ENCODE results near the gene ALKBH2.
A peak's percentile ranks its signal among the peaks of the same experiment; 100 is the strongest.
"Not testable (repeated sequence)": the region's sequence is repeated elsewhere in the genome, so short reads cannot be mapped to it uniquely, and the experiment has no call there.

The ALKBH2 gene

DNA sequence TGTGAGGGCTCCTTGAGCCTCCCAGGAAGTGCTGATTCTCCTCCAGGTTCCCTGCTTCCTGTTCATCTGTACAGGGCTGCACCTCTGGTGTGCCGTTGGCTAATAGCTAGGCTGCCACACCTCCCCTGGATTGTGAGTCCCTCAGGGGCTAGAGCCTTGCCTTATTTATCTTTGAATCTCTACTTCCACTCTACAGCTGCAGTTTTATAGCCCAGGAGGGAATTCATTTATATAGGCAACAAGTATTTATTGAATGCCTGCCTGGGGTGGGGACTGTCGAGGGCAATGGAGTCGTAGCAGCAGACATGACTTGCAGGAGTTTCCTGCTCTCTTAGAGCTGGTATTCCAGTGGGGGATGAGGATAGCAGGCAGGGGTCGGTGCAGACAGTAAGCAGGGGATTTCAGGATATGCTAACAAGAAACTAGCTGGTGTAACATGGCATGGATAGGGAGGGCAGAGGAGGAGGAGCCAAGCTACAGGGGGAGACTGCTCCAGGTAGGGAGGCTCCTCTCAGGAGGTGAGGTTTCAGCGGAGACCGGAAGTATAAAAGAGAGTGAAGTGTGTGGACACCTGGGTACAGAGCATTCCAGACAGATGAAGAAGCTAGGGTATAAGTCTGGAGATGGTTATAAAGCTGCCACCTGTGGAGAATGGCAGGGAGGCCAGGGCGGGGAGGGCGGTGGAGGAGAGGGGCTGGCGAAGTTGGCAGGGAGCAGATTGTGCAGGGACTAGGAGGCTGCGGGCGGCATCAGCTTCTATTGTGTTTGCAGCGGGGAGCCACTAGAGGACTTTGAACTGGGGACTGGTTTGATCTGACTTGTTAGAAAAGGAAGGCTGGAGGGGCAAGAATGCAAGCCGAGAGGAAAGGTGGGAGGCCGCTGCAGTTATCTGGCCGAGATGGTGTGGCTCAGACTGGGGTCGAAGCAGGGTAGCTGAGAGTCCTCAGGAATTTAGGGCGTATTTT is 23.7 kb downstream of the ALKBH2 start:
- Mint-ChIP-seq H3K27ac (no peak overlapping the region), H3K4me3 (no peak overlapping the region), H3K27me3 (no peaks in the 10 kb centered on the region), H3K9me3 (no peaks in the 10 kb centered on the region), H3K4me1 (no peaks in the 10 kb centered on the region), H3K36me3 (peaks cover 7% of the 10 kb centered on the region)
- CTCF ChIA-PET = interaction anchor here (1.2 kb wide), 1 partner anchor 23 kb away, joined by 8 read pairs; the partner anchor contains the start of gene ALKBH2
- DNase-seq = no peak

DNA sequence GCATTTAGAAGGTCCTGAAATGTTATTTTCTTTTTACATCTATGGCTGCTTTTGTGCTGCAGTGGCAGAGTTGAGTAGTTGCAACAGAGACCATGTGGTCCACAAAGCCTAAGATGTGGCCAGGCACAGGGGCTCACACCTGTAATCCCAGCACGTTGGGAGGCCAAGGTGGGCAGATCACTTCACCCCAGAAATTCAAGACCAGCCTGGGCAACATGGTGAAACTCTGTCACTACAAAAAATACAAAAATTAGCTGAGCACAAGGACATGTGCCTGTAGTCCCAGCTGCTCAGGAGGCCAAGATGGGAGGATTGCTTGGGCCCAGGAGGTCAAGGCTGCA is 27.4 kb downstream of the ALKBH2 start:
- DNase-seq = no peak
- H3K4me3 Mint-ChIP-seq = no peak overlapping the region
- no peaks in the 10 kb centered on the region for H3K27me3 Mint-ChIP-seq
- H3K4me1 Mint-ChIP-seq = no peaks in the 10 kb centered on the region
- H3K36me3 Mint-ChIP-seq = no peaks in the 10 kb centered on the region
- no peaks in the 10 kb centered on the region for H3K9me3 Mint-ChIP-seq
- H3K27ac Mint-ChIP-seq = no peak overlapping the region
- CTCF ChIA-PET = no interaction called here

GRCh38 chr12:109065154-109065852 is 28.0 kb downstream of the ALKBH2 start:
- Mint-ChIP-seq H3K4me3 (no peak overlapping the region), H3K27me3 (no peaks in the 10 kb centered on the region), H3K27ac (no peak overlapping the region), H3K36me3 (no peaks in the 10 kb centered on the region), H3K4me1 (no peaks in the 10 kb centered on the region), H3K9me3 (no peaks in the 10 kb centered on the region)
- CTCF ChIA-PET = no interaction called here
- no peak for DNase-seq

GRCh38 chr12:109064143-109064542 is 29.1 kb downstream of the ALKBH2 start:
- Mint-ChIP-seq H3K4me1 (no peaks in the 10 kb centered on the region), H3K9me3 (no peaks in the 10 kb centered on the region), H3K27ac (no peak overlapping the region), H3K27me3 (no peaks in the 10 kb centered on the region), H3K36me3 (no peaks in the 10 kb centered on the region), H3K4me3 (no peak overlapping the region)
- no peak for DNase-seq
- CTCF ChIA-PET = no interaction called here

DNA sequence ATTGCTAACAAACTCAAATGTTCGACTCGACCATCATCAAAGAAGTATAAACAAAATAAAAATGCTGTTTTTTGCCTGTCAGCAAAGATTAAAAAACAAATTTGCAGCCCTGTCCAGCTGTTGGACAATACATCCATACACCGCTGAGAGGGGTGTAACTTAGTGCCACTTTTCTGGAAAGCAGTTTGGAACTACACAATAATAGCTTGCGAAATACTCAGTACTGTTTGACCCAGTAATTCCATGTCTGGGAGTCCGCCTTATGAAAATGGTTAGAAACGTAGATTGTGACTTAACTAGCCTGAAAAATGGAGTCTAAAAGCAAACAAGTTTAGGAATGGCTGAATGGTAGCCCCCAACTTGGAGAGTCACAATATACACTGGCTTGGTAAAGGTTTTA is 34.5 kb downstream of the ALKBH2 start:
- H3K27me3 Mint-ChIP-seq = no peaks in the 10 kb centered on the region
- CTCF ChIA-PET = interaction anchor here (1.1 kb wide), 1 partner anchor 34 kb away, joined by 4 read pairs; the partner anchor contains the start of gene ALKBH2
- H3K4me3 Mint-ChIP-seq = no peak overlapping the region
- H3K36me3 Mint-ChIP-seq = no peaks in the 10 kb centered on the region
- H3K9me3 Mint-ChIP-seq = no peaks in the 10 kb centered on the region
- no peak for DNase-seq
- H3K27ac Mint-ChIP-seq = no peak overlapping the region
- peaks cover 8% of the 10 kb centered on the region for H3K4me1 Mint-ChIP-seq

- Mint-ChIP-seq H3K4me3 (no peak overlapping the region), H3K9me3 (no peaks in the 10 kb centered on the region), H3K27ac (no peak overlapping the region), H3K4me1 (peaks cover 10% of the 10 kb centered on the region), H3K27me3 (no peaks in the 10 kb centered on the region), H3K36me3 (no peaks in the 10 kb centered on the region)
- CTCF ChIA-PET = no interaction called here
- no peak for DNase-seq
Measured at GRCh38 chr12:109057376-109057775, 35.9 kb downstream of the ALKBH2 start.

DNA sequence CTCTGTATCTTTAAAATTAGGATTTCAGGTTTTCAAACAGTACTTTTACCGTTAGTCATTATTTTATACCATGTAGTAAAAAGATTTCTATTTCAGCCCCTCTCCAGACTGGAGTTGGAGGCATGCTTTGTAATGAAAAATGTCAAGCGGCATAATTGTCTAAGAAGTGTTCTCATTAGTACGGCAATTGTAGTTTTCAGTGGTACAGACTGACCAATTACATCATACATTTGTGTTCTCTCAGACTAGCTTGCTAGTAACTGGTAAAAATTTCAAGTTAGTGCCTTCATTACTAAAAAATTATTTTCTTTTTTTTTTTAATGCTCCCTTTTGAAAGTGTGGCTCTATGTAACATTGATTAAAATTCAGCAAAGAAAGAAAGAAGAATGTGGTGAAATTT is 36.4 kb downstream of the ALKBH2 start:
- Mint-ChIP-seq H3K9me3 (no peaks in the 10 kb centered on the region), H3K27me3 (no peaks in the 10 kb centered on the region), H3K4me3 (no peak overlapping the region), H3K27ac (no peak overlapping the region), H3K4me1 (peaks cover 14% of the 10 kb centered on the region), H3K36me3 (peaks cover 4% of the 10 kb centered on the region)
- CTCF ChIA-PET = no interaction called here
- no peak for DNase-seq

DNA sequence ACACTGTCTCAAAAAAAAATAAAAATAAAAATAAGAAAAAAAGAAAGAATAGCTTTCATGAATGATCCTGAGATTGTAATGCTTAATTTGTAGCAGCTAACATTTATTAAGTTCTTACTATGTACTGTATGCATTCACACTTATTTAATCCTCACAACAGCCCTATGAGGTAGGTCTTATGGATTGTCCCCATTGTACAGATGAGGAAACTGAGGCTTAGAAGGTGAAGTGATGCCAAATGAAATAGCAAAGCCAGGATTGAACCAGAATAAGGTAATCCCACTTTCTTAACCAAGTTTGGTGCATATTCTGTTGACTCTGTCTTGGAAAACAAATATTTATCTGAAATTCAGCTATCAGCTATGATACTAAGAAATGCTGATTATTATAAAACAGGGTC is 38.8 kb downstream of the ALKBH2 start:
- H3K36me3 Mint-ChIP-seq = peaks cover 5% of the 10 kb centered on the region
- peak overlapping the region; percentile 64 for H3K27ac Mint-ChIP-seq
- DNase-seq = no peak
- CTCF ChIA-PET = interaction anchor here (0.7 to 1.6 kb wide), 2 partner anchors 38 to 57 kb away, joined by 3 to 5 read pairs; partner anchors contain the start of gene ALKBH2
- H3K4me1 Mint-ChIP-seq = peaks cover 15% of the 10 kb centered on the region
- H3K4me3 Mint-ChIP-seq = no peak overlapping the region
- H3K9me3 Mint-ChIP-seq = no peaks in the 10 kb centered on the region
- H3K27me3 Mint-ChIP-seq = no peaks in the 10 kb centered on the region

DNA sequence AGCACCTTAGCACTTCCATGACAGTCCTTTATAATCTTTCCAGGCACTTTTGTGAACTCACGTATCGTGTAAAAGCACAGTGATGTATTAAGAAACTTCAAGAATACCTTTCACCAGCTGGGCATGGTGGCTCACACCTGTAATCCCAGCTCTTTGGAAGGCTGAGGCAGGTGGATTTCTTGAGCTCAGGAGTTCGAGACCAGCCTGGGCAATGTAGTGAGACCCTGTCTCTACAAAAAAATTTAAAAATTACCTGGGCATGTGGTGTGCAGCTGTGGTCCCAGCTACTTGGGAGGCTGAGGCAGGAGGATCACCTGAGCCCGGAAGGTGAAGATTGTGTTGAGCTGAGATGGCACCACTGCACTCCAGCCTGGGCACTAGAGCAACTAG is 39.2 kb downstream of the ALKBH2 start:
- CTCF ChIA-PET = interaction anchor here (0.7 to 1.6 kb wide), 2 partner anchors 39 to 58 kb away, joined by 3 to 5 read pairs; partner anchors contain the start of gene ALKBH2
- H3K27me3 Mint-ChIP-seq, H3K36me3 Mint-ChIP-seq, H3K9me3 Mint-ChIP-seq: not testable (repeated sequence)
- peak overlapping the region; percentile 85 for H3K4me3 Mint-ChIP-seq
- H3K4me1 Mint-ChIP-seq = peaks cover 15% of the 10 kb centered on the region
- H3K27ac Mint-ChIP-seq = peak overlapping the region; percentile 93
- peak; percentile 26 for DNase-seq

DNA sequence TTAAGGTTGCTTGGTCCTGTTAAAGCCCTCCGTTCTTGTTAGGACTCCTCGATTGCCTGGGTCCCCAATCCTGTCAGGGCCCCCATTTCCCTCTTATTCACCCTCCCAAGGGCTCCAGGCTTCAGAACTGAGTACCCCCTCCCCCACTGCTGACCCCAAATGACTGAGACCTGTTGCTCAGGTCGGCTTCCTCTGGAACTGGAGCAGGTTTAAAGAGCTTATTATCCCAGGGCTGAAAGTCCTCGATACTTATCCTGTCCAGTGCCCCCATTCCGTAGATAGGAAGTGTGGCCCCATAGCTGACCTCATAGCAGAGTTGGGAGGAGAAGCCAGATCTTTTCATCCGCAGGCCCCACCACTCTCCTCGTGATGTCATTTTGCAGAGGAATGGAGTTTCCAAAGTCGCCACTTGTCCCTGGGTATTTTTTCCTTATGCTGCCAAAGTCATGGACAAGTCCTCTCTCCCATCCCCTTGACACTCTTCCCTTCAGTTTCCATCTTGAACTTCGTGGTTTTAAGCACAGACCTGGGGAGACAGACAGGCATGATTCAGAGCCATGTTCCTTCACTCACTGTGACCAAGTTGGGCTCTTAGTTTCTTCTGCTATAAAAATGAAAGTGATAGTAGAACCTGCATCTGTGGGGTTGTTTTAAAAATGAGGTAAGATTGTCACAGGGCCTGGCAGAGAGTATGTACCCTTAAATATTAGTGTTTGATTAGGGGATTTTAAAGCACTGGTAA is 39.7 kb downstream of the ALKBH2 start:
- Mint-ChIP-seq H3K27ac (peak overlapping the region; percentile 93), H3K9me3 (no peaks in the 10 kb centered on the region), H3K36me3 (peaks cover 5% of the 10 kb centered on the region), H3K4me3 (peak overlapping the region; percentile 85), H3K4me1 (peaks cover 15% of the 10 kb centered on the region), H3K27me3 (no peaks in the 10 kb centered on the region)
- peak; percentile 50 for DNase-seq
- CTCF ChIA-PET = interaction anchor here (1.6 kb wide), 1 partner anchor 39 kb away, joined by 5 read pairs; the partner anchor contains the start of gene ALKBH2

DNA sequence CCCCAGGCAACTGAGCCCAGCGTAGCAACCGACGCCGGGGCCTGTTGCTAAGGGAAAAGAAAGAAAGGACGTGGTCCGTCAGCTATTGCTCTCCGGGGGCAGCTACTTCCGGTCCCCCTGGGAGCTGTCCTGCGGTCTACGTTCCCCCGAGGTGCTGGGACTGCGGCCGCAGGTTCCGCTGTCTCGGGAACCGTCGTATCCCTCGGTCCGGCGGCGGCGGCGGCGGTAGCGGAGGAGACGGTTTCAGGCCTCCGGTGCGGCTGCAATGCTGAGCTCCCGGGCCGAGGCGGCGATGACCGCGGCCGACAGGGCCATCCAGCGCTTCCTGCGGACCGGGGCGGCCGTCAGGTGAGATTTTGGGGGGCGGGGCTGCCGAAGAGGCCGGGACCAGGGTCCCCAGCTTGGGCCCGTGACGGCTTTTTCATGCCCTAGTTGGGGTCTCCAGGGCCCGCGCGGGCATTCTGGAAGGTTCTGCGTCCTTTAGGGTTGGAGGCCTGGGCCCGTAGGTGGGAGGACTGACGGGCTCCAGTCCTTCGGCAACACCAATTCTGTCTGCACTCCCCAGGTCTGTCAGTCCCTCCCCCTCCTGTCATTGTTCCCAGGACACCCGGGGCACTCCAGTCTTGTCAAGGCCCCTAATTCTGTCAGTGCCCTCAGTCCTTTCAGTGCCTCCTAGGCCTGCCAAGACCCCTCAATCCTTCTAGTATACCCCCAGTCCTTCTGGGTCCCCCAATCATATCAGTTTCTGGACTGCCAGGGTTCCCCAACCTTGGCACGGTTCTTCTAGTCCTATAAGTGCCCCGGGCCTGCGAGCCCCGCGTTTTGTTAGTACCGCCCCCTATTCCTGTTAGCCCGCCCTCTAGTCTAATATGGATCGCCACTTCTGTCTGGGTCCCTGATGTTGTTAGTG is 40.6 kb downstream of the ALKBH2 start, which contains the start of gene USP30:
Gene USP30, plus strand, starts transcription at position 163 of the 910 bp plus-strand sequence. Its CDS starts 103 bp downstream, at position 266.
- Mint-ChIP-seq H3K27me3 (no peaks in the 10 kb centered on the region), H3K4me3 (peak within 1 kb of the TSS; percentile 85), H3K9me3 (no peaks in the 10 kb centered on the region), H3K4me1 (peaks cover 15% of the 10 kb centered on the region), H3K36me3 (peaks cover 5% of the 10 kb centered on the region), H3K27ac (peak within 1 kb of the TSS; percentile 93)
- peak; percentile 85 for DNase-seq
- CTCF ChIA-PET = interaction anchor here (0.7 to 1.6 kb wide), 3 partner anchors 35 to 168 kb away, joined by 3 to 5 read pairs (median 4); partner anchors contain the start of gene ALKBH2

GRCh38 chr12:109052097-109052413 is 41.2 kb downstream of the ALKBH2 start:
- H3K9me3 Mint-ChIP-seq = no peaks in the 10 kb centered on the region
- peak overlapping the region; percentile 85 for H3K4me3 Mint-ChIP-seq
- peaks cover 5% of the 10 kb centered on the region for H3K36me3 Mint-ChIP-seq
- H3K4me1 Mint-ChIP-seq = peaks cover 17% of the 10 kb centered on the region
- DNase-seq = no peak
- H3K27me3 Mint-ChIP-seq = no peaks in the 10 kb centered on the region
- CTCF ChIA-PET = interaction anchor here (0.7 to 0.8 kb wide), 2 partner anchors 35 to 168 kb away, joined by 3 to 4 read pairs; no protein-coding TSS in a partner anchor
- peak overlapping the region; percentile 93 for H3K27ac Mint-ChIP-seq

DNA sequence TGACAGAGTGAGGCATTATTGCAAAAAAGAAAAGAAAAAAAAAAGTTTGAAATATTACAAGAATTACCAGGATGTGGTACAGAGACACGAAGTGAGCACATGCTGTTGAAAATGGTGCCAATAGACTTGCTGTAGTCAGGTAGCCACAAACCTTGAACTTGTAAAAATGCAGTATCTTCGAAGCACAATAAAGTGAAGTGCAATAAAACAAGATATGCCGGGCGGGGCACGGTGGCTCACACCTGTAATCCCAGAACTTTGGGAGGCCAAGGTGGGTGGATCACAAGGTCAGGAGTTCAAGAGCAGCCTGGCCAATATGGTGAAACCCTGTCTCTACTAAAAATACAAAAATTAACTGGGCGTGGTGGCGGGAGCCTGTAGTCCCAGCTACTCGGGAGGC is 43.5 kb downstream of the ALKBH2 start:
- DNase-seq, H3K27ac Mint-ChIP-seq, H3K27me3 Mint-ChIP-seq, H3K36me3 Mint-ChIP-seq, H3K9me3 Mint-ChIP-seq, CTCF ChIA-PET, H3K4me3 Mint-ChIP-seq: not testable (repeated sequence)
- H3K4me1 Mint-ChIP-seq = peaks cover 18% of the 10 kb centered on the region
